HCT116 (cell line): Measurements from ENCODE around the gene AXIN2. TPM values are rescaled to one million over a fixed set of nuclear protein-coding genes. Genes with fewer than 3 reads are reported as not detected.
A peak's percentile ranks its signal among the peaks of the same experiment; 100 is the strongest.

Source experiments
- ATAC-seq: fragments of 200-7000 bp; cut with Tn5 transposase; 2 replicates; pipeline ENCODE4 v1.9.1; 2020; ENCODE audit warnings: mild to moderate bottlenecking, moderate library complexity
- BruUV-seq: library from RNA; stranded (reverse); fragments of 400-500 nt; replicated peaks from 2 replicates; lab custom pipeline; 2021; lab: Mats Ljungman, UMichigan
- CTCF ChIA-PET: fragments of 300-600 bp; sonication (Branson Sonifier 250); formaldehyde crosslinking; loops from one replicate; lab custom pipeline; 2021; ENCODE audit warnings: antibody characterized with exemption; lab: Charles Lee
- POLR2A ChIA-PET: fragments of 300-600, 350-600 bp; sonication (Branson Sonifier 250); formaldehyde crosslinking; loops from one replicate; lab custom pipeline; 2021; ENCODE audit warnings: antibody characterized with exemption; lab: Charles Lee
- RAD21 ChIA-PET, 2 experiments: fragments of 300-600 bp; sonication (Branson Sonifier 250); formaldehyde crosslinking; loops; one replicate each; lab custom pipeline; 2023; ENCODE audit warnings: low total read pairs in 2 of 2; ENCODE audit not compliant: uncharacterized antibody in 2 of 2, unreplicated experiment in 2 of 2, low non-redundant PET in 1 of 2; lab: Charles Lee
- DNase-seq: peaks from one replicate; pipeline ENCODE4 v3.0.0-alpha.2; 2010; ENCODE audit warnings: low read depth, low spot score
- H2AFZ ChIP-seq: fragments of 200-600 bp; shearing (Covaris generic), sonication (generic); 2 replicates; pipeline ENCODE4 v1.6.1; 2017; ENCODE audit warnings: low read depth, mixed run types, mixed read lengths, antibody characterized with exemption, low read length; ENCODE audit not compliant: poor library complexity, severe bottlenecking
- H3K27ac ChIP-seq: 2 replicates; pipeline ENCODE4 v1.5.1; 2012; ENCODE audit warnings: low read depth, low read length
- H3K27me3 ChIP-seq: fragments of 200-600 bp; sonication (generic); 2 replicates; pipeline ENCODE4 v1.6.1; 2016; ENCODE audit warnings: mixed run types, low read length, mixed read lengths; ENCODE audit not compliant: insufficient read depth
- H3K36me3 ChIP-seq, 2 experiments: fragments of 200-500 bp in 1 of 2; fragments of 200-600 bp in 1 of 2; sonication (Bioruptor generic) in 1 of 2; sonication (generic) in 1 of 2; 2 replicates each; pipeline versions ENCODE4 v1.5.1 to v1.6.1; 2014 to 2016; ENCODE audit warnings: low read length in 2 of 2, inconsistent platforms in 1 of 2, mixed read lengths in 1 of 2, mixed run types in 1 of 2; ENCODE audit not compliant: insufficient read depth in 2 of 2, control insufficient read depth in 1 of 2
- H3K4me1 ChIP-seq, 2 experiments: fragments of 200-600 bp in 1 of 2; sonication (generic) in 1 of 2; 2 replicates each; pipeline versions ENCODE4 v1.5.1 to v1.6.1; 2012 to 2017; ENCODE audit warnings: low read length in 2 of 2, inconsistent platforms in 1 of 2, mild to moderate bottlenecking in 1 of 2, mixed read lengths in 1 of 2, mixed run types in 1 of 2, moderate library complexity in 1 of 2; ENCODE audit not compliant: insufficient read depth in 2 of 2, control insufficient read depth in 1 of 2
- H3K4me2 ChIP-seq: fragments of 200-600 bp; sonication (generic); 2 replicates; pipeline ENCODE4 v1.6.1; 2017; ENCODE audit warnings: mixed run types, low read length, mixed read lengths
- H3K4me3 ChIP-seq, 2 experiments: fragments of 200-600 bp in 1 of 2; sonication (generic) in 1 of 2; replicated peaks in 1 of 2; 2 replicates each; pipeline ENCODE4 v1.5.1; 2011 to 2016; ENCODE audit warnings: low read length in 2 of 2, control low read depth in 1 of 2, low read depth in 1 of 2, mild to moderate bottlenecking in 1 of 2, mixed read lengths in 1 of 2, mixed run types in 1 of 2
- H3K79me2 ChIP-seq: fragments of 200-600 bp; sonication (generic); 2 replicates; pipeline ENCODE4 v1.6.1; 2017; ENCODE audit warnings: mild to moderate bottlenecking, mixed run types, low read length, moderate library complexity, mixed read lengths; ENCODE audit not compliant: insufficient read depth
- H3K9ac ChIP-seq: fragments of 200-600 bp; sonication (generic); 2 replicates; pipeline ENCODE4 v1.6.1; 2016; ENCODE audit warnings: low read length, mixed read lengths
- H3K9me2 ChIP-seq: fragments of 200-600 bp; sonication (generic), shearing (Covaris generic); 2 replicates; pipeline ENCODE4 v1.6.1; 2017; ENCODE audit warnings: mixed run types, mild to moderate bottlenecking, moderate library complexity; ENCODE audit not compliant: insufficient read depth
- H3K9me3 ChIP-seq, 2 experiments: fragments of 200-500 bp in 1 of 2; fragments of 200-600 bp in 1 of 2; sonication (Bioruptor generic) in 1 of 2; sonication (generic) in 1 of 2; 2 replicates each; pipeline ENCODE4 v1.6.1; 2014 to 2017; ENCODE audit warnings: low read length in 2 of 2, mixed read lengths in 2 of 2, inconsistent platforms in 1 of 2, low read depth in 1 of 2, mild to moderate bottlenecking in 1 of 2, mixed run types in 1 of 2, moderate library complexity in 1 of 2; ENCODE audit not compliant: control insufficient read depth in 1 of 2, insufficient read depth in 1 of 2
- H4K20me1 ChIP-seq: fragments of 200-600 bp; sonication (generic), shearing (Covaris generic); 2 replicates; pipeline ENCODE4 v1.6.1; 2017; ENCODE audit warnings: mixed run types, mild to moderate bottlenecking, moderate library complexity; ENCODE audit not compliant: insufficient read depth
- EGR1 ChIP-seq: IDR thresholded peaks from 2 replicates; pipeline ENCODE4 v1.6.1; 2012; ENCODE audit warnings: low read depth
- EZH2phosphoT487 ChIP-seq: fragments of 200-600 bp; IDR thresholded peaks from 2 replicates; pipeline ENCODE4 v1.6.1; 2018; ENCODE audit warnings: antibody characterized with exemption, borderline replicate concordance
- RAD21 ChIP-seq: IDR thresholded peaks from 2 replicates; pipeline ENCODE4 v1.6.1; 2012; ENCODE audit warnings: low read depth, mild to moderate bottlenecking
- ZFX ChIP-seq: fragments of 450-650 bp; IDR thresholded peaks from 2 replicates; pipeline ENCODE4 v1.6.1; 2017
- ZNF274 ChIP-seq: fragments of 200-500 bp; sonication (Bioruptor generic); IDR thresholded peaks from 2 replicates; pipeline ENCODE4 v1.6.1; 2014; ENCODE audit warnings: mild to moderate bottlenecking, low read depth, low read length, inconsistent platforms
- intact Hi-C: fragments of 100-400 bp; cut with micrococcal nuclease; formaldehyde crosslinking; loops from 2 replicates; pipeline ENCODE4 v1.10.0; 2022
- total RNA-seq: library from RNA; stranded (reverse); gene quantifications from one replicate; pipeline ENCODE4 v1.2.1, GENCODE V29; 2021; ENCODE audit not compliant: unreplicated experiment
- TF ChIP-seq, protein P1 (sequence below): IDR thresholded peaks from 2 replicates; pipeline ENCODE4 v1.6.1; 2012

AXIN2 gene
- total RNA-seq, 1 experiment from 2014 or later = 7.1 TPM

DNA sequence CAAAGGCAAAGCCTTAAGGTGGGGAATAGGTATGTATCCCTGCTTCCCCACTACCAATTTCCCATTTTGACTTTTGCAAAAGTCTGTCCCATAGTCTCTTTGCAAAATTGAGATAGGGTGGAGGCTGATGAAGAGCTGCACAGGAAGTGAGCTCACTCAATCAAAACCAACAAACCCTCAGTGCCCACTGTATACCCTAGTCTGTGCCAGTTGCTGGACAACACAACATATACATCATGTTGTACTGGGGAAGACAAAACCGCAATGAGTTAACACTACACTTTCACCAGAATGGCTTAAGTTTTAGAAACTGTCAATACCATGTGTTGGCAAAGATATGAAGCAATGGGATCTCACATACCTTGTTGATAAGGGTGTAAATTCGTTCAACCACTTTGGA, 40.4 kb upstream of the AXIN2 start:
- POLR2A ChIA-PET = no interaction called here
- Histone ChIP-seq H4K20me1 (no peaks in the 10 kb centered on the region), H3K27ac (no peak overlapping the region), H3K9me3 (no peaks in the 10 kb centered on the region), H3K79me2 (no peaks in the 10 kb centered on the region), H3K4me2 (no peak overlapping the region), H3K4me3 (no peak overlapping the region), H3K9me2 (no peaks in the 10 kb centered on the region), H3K9ac (no peak overlapping the region), H3K27me3 (no peaks in the 10 kb centered on the region), H3K36me3 (no peaks in the 10 kb centered on the region), H3K4me1 (no peaks in the 10 kb centered on the region), H2AFZ (no peak overlapping the region)
- RAD21 ChIA-PET = no interaction called here
- BruUV-seq = no TSS peak
- ATAC-seq (no peak), DNase-seq (no peak)
- TF ChIP-seq EGR1 (no peak), ZFX (no peak), EZH2phosphoT487 (no peak), ZNF274 (no peak), RAD21 (no peak)
- TF ChIP-seq, protein P1, sequence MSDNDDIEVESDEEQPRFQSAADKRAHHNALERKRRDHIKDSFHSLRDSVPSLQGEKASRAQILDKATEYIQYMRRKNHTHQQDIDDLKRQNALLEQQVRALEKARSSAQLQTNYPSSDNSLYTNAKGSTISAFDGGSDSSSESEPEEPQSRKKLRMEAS = no peak
- intact Hi-C loops = no loop called here
- CTCF ChIA-PET = interaction anchor here (0.6 kb wide), 1 partner anchor 34 kb away, joined by 3 read pairs; no protein-coding TSS in a partner anchor

DNA sequence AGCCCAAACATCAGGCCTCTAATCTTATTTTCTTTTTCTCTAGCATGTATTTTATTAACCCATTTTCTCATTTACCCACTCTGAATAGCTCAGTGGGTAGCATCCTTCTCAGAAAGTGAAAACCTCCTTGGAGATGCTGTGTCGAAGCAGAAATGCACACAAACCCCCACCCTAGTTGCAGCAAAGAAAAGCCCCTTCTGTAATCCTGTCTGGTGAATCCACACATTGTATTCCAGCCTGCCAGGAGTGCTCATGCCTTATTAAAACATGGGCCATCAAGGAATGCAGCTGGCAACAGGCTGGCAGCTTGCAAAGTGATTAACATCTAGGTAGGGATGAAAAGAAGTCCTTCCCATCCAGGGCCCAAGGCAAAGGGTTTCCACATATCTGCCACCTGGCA, 39.7 kb upstream of the AXIN2 start:
- Histone ChIP-seq H2AFZ (no peak overlapping the region), H3K9me2 (no peaks in the 10 kb centered on the region), H3K79me2 (no peaks in the 10 kb centered on the region), H4K20me1 (no peaks in the 10 kb centered on the region), H3K4me1 (no peaks in the 10 kb centered on the region), H3K4me2 (no peak overlapping the region), H3K4me3 (no peak overlapping the region), H3K36me3 (no peaks in the 10 kb centered on the region), H3K9ac (no peak overlapping the region), H3K9me3 (no peaks in the 10 kb centered on the region), H3K27ac (no peak overlapping the region), H3K27me3 (no peaks in the 10 kb centered on the region)
- CTCF ChIA-PET = no interaction called here
- BruUV-seq = no TSS peak
- DNase-seq (no peak), ATAC-seq (no peak)
- POLR2A ChIA-PET = no interaction called here
- TF ChIP-seq EGR1 (no peak), ZFX (peak; percentile 11; the same call in 1 of the 2 replicates)
- intact Hi-C loops = no loop called here
- RAD21 ChIA-PET = no interaction called here
